ENCODE results near the gene BCL2L1.

BCL2L1 gene

DNA sequence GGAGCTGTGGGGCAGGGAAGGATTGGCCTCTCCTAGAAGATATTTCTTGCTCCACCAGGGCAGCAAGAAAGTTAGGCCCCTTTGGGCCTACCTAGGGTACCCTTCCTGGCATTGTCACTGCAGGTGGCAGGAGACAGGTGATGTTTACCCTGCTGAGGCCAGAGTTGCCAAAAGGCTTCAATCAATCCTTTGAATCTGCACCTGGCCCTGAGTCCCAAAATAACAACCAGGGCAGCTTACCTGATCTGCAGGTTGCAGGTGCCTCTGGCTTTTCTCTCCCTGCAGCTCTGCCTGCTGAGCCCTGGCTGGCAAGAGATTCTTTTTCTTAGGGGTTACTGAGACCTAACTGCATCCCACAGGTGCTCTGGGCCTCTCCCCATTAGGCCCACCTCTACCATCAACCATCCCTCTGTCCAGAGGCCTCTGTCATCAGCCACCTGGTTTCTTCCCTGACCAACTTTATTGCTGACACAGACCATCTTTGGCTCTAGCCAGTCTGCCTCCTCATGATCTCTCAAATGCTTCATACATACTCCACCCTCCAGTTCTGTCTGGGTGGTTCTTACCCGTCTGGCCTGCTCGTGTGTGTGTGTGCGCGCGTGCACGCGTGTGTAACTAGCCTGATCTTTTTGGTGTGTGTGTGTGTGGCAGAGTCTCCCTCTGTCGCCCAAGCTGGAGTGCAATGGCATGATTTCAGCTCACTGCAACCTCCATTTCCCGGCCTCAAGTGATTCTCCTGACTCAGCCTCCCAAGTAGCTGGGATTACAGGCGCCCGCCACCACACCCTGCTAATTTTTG, 13.7 kb downstream of the BCL2L1 start:
- no peak for DNase-seq (ENCODE audit: low spot score)

- no peak for DNase-seq (ENCODE audit: low spot score)
These were observed 14.5 kb downstream of the BCL2L1 start for GRCh38 chr20:31707994-31708735.

DNA sequence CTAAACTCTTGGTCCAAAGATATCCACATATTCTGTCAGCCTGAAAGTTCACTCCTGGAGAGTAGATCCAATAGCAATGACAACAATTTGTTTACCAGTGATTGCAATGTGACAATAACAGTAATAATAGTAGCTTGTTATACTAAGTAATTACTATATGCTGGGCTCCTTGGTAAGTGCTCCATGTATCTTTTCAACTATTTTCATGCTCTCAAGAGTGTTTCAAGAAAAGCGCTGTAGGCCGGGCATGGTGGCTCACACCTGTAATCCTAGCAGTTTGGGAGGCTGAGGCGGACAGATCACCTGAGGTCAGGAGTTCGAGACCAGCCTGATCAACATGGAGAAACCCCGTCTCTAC, 15.4 kb downstream of the BCL2L1 start:
- DNase-seq (ENCODE audit: low spot score) = no peak

DNA sequence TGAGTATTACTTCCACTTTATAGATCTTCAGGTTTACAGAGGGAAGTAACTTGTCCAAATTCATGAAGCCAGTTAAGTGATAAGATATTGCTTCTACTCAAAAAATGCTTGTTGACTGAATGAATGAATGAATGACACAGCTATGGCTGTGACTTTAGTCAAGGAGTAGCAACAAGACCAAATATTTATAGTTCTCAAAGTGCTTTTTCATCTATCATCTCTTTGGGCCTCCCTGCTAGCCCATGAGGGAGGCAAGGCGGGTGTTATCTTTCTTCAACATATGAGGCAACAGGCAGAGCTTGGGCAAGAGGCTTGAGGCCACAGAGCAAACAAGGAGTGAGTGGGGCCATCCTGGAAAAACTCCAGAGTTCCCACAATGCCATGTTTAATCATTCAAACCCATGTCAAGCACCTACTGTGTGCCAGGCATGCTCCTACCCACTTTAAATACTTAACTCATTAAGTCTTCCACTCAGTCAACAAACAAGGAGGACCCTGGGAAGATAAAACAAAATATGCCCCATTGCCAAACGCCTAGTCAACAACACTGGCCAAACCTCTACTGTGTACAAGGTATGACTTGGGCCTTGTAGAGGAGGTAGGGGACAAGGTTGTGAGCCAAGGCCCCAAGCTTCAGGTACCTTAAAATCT, 15.9 kb downstream of the BCL2L1 start:
- DNase-seq (ENCODE audit: low spot score) = no peak

- no peak for DNase-seq (ENCODE audit: low spot score)
These were observed 16.8 kb downstream of the BCL2L1 start for GRCh38 chr20:31705598-31706597.

- DNase-seq (ENCODE audit: low spot score) = no peak
These were observed 17.5 kb downstream of the BCL2L1 start for GRCh38 chr20:31705191-31705590.

- DNase-seq (ENCODE audit: low spot score) = peak; percentile 43
These were observed 18.2 kb downstream of the BCL2L1 start for GRCh38 chr20:31704225-31705119.

DNA sequence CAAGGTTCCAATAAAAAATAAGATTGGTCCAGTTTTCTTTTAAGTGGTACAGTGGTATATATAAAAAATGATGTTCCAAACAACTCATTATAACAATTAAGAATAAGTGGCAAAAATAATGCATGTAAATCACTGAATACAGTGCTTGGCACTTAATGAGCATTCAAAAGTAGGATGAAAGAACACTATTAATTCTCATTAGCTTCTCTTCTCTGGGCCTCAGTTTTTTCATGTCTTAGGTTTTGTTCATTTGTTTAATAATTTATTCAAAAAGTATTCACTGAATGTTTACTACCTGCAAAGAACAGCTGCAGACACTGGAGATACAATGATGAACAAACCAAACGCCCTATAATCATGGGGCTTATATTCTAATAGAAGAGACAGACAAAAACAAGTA, 21.1 kb downstream of the BCL2L1 start:
- no peak for DNase-seq (ENCODE audit: low spot score)

GRCh38 chr20:31700747-31701146, 21.9 kb downstream of the BCL2L1 start:
- DNase-seq (ENCODE audit: low spot score) = no peak

- DNase-seq (ENCODE audit: low spot score) = no peak
These were observed 22.6 kb downstream of the BCL2L1 start for GRCh38 chr20:31699801-31700728.

DNA sequence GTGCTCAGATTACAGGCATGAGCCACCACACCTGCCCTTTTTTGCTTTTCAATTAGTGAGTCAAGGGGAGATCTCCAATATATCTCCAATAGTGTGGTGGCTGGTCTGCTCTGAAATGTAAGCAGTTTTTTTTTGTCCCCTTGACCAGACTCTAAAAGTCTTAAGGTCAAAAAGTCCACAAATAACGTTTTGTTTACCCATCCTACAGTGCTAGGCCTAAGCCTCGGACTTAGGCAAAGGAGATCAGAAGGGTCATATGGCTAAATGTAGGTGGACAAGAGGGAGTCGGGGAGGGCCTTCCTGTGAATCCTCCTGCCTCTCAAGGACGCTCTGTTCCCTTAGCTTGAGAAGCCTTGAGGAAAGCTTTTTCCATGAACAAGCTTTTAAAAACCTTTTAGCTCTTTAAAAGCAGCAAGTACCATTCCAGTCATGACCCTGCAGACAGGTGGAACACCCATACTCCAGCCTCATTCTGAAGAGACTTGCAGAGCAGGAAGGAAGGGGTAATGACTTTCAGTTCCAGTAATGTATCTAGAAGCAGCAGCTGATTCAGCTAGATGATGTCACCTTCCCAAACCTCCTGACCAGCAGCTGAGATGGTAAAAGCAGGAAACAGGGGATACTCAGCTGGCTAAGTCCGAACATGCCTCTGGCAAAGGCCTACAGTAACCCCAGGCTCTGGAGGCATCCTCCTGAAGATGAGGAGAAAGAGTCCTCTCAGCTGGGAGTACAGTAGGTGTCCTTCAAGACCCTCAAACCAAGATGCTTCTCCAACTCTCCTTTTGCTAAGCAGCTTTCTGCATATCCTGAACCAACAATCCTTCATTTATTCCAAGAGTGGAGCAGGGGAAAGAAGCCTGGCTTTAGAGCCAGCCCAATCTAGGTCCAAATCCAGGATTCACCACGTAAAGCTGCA, 23.6 kb downstream of the BCL2L1 start:
- DNase-seq (ENCODE audit: low spot score) = peak; percentile 84

GRCh38 chr20:31698243-31698802, 24.3 kb downstream of the BCL2L1 start:
- DNase-seq (ENCODE audit: low spot score) = no peak

DNA sequence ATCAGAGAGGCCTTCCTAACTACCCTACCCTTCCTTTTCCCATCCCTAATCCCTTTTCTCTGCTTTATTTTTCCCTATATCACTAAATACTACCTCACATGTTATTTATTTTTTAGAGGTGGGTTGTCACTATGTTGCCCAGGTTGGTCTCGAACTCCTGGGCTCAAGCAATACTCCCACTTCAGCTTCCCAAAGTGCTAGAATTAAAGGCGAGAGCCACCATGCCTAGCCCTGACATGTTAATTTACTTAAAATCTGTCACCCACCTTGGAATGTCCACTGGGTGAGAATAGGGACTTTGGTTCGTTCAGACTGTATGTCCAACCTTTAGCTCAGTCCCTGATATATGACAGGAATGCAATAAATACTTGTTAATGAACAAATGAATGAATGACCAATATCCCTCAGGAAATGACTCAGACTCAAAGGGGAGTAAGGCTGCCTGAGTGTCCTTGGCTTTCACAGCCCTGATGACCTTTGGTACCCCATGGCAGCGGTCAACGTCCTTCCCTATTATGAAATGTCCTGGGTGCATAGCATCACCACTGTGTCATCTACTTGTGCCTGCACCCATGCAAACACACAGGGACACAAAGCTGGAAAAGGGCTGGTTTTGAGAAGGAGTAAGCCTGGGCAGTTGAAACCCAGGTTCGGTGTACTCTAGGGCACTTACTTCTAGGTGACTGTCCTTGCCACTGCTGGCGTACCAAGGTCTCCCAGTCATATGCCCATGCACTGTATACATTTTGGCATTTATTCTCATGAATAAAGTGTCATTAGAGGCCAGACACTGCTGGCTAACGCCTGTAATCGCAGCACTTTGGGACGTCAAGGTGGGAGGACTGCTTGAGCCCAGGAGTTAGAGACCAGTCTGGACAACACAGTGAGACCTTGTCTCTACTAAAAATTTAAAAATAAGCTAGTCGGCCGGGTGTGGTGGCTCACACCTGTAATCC, 26.5 kb downstream of the BCL2L1 start:
- peak; percentile 73 for DNase-seq (ENCODE audit: low spot score)

DNA sequence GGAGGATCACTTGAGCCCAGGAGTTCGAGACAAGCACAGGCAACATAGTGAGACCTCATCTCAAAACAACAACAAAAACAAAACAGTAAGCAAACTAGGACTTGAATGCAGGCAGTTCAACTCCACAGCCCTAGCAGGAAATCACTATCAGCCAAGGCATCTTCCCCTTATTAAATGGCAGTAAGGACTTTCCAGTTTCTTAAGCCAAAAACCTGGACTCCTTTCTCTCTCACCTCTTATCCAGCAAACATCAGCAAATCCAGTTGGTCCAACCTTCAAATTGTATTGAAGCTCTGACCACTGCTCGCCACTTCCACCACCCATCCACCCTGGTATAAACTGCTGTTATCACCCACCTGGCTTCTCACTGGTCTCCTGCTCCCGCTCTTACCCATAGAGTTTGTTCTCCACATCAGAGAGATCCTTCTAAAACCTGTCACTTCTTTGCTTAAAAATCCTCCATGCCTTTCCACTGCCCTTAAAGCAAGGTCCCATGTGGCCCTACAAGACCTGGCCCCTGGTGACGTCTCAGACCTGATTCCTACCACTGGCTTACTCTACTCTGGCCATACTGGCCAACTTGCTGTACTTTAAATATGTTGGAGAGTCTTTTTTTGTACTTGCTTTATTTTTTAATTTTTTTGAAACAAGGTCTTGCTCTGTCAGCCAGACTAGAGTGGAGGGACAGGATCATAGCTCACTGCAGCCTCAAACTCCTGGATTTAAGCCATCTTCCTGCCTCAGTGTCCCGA, 27.6 kb downstream of the BCL2L1 start:
- DNase-seq (ENCODE audit: low spot score) = no peak

DNA sequence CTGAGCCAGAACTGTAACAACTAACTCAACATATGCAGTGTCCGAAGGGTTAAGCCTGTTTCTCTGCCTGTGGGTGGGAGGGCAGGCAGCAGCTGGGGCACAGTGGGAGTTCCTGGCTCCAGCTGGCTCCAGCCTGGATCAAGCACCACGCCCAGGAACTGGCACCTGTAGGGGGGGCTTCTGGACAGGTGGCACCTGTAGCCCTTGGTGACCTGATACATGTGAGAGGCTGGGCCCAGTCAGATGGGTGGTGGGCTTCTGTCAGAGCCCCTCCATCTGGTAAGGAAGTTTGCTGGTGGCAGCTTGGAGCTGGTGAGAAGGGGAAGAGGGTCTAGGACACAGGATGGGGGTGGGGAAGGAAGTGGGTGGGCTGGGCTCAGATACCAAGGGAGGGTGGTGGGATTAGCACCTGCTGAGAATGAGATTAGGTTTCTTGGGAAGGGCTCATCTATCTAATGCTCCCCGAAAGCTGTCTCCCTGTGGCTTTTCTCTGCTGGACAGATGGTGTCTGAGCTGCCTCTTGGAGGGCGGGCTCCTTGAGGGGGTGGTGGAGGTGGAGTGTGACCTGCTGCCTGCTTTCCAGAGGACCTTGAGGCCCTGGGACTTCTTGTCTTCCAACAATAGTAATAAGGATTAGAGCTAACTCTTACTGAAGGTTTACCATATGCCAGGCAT, 28.5 kb downstream of the BCL2L1 start:
- no peak for DNase-seq (ENCODE audit: low spot score)

DNA sequence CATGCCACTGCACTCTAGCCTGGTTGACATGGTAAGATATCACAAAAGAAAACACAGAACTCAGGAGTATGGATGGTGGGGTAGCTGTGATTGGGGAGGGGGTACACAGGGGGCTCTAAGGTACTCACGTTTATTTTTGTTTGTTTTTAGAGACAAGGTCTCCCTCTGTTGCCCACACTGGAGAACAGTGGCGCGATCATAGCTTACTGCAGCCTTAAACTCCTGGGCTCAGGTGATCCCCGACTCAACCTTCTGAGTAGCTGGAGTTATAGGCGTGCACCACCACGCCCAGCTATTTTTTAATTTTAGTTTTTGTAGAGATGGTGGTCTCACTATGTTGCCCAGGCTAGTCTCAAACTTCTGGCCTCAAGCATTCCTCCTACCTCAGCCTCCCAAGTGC, 29.3 kb downstream of the BCL2L1 start:
- DNase-seq (ENCODE audit: low spot score) = no peak

Measured in AG08396 (cell line).